GM18951 (cell line): ENCODE results near the gene MARCHF3.
"Not testable (repeated sequence)": the region's sequence is repeated elsewhere in the genome, so short reads cannot be mapped to it uniquely, and the experiment has no call there.

ENCODE experiments used
- POLR2A ChIP-seq: IDR thresholded peaks from 4 replicates; pipeline ENCODE4 v1.6.1; 2011; ENCODE audit warnings: mild to moderate bottlenecking; ENCODE audit not compliant: insufficient read length, insufficient read depth; ENCODE audit errors: extremely low read depth
- in situ Hi-C: fragments of 300-500 bp; cut with MboI; formaldehyde crosslinking; loops from one replicate; pipeline ENCODE4 v1.12.0; 2022; ENCODE audit warnings: low sequenced_read_pairs, mixed read lengths, inconsistent platforms; ENCODE audit not compliant: unreplicated experiment

Gene MARCHF3

DNA sequence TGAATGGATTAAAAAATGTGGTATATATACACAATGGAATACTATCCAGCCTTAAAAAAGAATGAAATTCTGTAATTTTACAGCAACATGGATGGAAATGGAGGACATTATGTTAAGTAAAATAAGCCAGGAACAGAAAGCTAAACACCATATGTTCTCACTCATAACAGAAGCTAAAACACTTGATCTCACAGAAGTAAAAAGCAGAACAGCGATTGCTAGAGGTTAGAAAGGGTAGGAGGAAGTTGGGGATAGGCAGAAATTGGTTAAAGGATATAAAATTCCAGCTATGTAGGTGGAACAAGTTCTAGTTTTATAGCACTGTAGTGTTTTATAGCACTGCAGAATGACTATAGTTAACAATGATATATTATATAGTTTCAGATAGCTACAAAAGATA, 15.8 kb downstream of the MARCHF3 start:
- in situ Hi-C loops: no loop called here
- no peak for TF ChIP-seq POLR2A

DNA sequence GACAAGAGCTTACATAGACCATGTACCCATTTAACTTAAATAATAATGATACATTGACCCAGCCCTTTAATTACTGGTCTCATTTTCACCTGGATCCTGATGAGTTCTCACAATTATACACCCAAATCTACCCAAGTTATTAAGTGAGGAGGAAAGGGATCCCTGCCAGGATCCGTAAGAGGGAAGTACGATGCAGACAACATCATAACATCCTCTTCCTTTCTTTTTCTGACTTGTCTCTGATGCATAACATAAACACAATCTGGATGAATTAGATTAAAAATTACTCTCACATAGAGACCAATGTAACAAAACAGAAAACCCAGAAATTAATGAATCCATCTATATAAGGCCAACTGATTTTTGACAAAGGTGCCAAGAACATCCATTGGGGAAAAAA, 17.0 kb downstream of the MARCHF3 start:
- in situ Hi-C loops: no loop called here
- no peak for TF ChIP-seq POLR2A

DNA sequence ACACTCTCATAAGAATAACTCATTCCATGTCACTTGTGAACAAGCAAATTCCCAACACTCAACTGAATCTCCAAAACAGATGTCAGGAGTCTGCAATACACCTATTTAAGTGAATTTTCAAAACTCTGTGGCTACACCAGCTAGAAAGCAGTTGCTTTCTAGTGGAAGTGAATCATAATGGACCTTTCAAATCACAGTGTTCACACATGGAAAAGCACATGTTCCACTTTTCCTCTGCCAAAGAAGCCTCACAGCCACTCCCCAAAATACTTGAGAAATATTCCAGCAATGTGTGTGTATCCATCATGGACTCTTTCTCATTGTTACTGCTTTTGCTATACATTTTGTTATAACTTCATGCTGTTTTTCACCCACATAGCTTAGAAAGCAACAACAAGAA, 17.4 kb downstream of the MARCHF3 start:
- no peak for TF ChIP-seq POLR2A
- in situ Hi-C loops: no loop called here

DNA sequence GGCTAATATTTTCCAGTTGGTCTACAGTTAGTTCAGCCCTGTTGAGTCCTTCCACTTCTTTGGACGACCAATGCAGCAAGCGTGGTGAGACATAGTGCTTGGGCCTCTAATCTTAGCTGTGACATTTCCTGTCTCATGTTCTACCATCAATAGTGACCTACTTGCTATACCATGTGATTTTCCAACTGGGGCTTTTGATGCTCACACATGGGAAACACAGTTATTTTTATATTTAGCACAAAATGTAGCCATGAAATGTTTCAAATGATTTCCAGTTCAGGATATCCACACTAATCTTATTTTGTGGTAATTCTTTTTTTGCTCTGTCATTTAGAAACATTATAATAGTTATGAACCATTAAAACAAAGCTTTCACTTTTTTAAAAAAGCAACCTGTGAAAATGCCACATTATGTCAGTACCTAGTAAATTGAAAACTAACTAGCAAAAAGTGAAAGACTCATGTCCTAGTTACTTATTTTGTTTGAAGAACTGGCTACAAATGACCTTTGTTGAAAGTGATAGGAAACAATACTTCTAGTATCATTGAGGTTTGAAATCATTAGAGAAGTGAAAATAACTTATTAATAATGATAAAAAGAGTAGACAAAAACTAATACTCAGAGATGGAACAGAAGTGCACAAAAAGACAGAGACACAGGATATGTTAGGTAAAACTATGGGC, 18.3 kb downstream of the MARCHF3 start:
- TF ChIP-seq POLR2A: no peak
- in situ Hi-C loops: no loop called here

DNA sequence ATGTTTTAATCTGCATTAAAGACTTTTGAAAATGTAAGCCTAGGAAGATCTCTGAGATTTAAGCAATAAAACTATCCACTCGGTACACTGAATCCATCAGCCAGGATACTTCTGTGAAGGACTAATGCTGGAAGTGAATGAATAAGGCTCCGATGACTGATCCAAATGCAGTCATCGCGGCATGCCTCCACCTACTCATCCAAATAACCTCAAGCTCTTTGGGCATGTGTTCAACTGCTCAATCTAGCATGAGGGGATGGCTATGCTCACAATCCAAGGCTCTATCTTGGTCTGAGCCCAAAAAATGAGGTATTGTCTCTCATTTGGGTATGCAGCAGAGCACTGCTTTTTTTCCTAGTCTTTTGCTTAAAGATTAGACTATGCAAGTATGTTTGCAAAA, 19.2 kb downstream of the MARCHF3 start:
- in situ Hi-C loops: no loop called here
- TF ChIP-seq POLR2A: no peak

DNA sequence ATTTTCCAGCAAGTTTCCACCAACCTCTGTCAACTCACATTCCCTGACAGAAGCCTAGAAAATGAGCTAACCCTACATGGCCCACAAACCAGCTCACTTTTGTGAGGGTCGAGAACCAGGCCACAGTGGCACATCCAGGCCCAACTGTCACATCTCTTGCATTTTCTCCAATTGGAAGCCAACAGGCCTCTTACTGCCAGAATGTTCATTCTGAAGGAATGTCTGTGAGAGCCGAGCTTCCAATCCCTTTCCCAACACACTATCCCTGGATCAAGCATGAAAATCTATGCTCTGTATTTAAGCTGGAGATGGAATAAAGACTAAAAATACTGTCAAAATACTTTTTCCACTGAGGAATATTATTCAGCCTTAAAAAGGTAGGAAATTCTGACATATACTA, 20.0 kb downstream of the MARCHF3 start:
- no peak for TF ChIP-seq POLR2A
- in situ Hi-C loops: no loop called here

DNA sequence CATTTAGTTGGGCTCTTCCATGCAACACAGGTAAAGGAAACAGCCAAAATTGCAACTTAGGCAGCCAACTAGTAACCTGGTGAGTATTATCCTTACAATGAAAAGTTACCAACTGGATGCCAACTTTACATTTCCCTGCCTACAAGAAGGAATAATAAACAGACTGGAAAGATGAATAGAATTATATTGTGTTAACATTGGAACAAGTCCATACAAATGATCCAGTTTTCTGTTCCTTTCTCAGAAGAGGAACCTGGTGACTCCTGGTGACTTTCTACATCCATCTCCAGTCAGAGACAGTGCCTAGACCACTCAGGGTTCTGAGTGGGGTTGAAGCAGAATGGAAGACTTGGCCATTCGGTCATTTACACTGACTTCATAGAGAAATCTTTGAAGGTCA, 20.6 kb downstream of the MARCHF3 start:
- in situ Hi-C loops: no loop called here
- TF ChIP-seq POLR2A: no peak

DNA sequence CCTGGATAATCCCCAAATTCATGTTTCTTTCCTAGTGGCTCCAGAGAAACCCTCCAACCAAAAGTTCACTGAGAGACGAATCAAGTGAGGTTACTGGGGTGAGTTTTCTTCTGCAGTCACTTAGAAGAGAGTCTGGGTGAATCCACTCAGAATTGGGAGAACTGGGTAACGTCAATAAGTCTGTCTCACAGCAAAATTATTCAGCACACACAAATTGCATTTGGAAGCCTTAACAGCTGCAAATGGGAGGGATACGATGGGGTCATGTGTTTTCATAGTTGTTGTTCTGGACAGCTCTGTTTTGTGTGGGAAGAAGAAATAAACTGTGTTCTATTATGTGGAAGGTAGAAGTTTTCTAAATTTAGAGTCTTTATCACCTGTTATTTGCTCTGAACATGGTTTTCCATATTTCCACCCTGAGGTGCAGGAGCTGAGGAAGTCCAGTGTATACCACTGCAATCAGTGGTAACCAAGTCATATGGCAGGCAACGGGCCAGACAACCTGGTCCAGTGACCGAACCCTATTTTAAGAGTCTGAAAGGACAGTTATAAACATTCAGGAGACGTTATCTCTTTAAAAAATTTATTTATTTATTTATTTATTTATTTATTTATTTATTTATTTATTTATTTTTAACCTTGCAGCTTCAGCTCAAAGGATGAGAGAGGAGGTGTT, 21.9 kb downstream of the MARCHF3 start:
- TF ChIP-seq POLR2A: no peak

DNA sequence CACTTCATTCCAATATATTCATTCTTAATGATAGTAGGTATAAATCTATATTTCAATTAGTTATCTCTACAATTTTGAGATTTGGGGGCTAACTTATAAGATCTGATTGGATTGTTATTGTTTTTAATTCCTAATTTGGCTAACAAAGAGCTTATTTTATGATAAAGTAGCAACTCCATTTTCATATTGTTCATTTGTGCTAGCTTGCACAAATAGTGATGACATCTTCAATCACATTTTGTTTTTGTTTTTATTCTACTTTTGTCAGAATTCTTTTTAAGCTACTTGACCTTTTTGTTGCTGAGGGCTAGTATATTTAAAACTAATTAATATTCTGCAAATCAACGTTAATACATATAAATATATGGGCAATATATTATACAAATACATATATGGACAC, 22.8 kb downstream of the MARCHF3 start:
- in situ Hi-C loops: no loop called here
- TF ChIP-seq POLR2A: no peak

More for the DNA sequence above, 21.9 kb downstream of the MARCHF3 start:
- in situ Hi-C loops: no loop called here

DNA sequence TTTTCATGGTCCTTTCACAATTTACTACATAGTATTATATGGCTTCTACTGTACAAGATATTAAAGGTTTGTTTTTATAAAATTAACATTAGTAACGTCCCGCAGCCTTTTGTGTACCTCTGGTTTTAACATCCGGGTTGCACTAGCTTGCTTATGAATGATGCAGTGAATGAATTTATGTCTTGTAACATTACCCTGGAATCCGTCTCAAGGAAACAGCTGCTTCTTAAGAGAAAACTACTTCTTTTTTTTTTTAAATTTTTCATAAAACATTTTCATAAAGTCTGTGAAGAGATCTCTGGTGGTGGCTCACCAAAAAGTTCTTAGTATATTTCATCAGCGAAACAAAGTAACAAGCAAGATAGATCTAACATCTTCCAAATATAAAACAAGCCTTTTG, 23.6 kb downstream of the MARCHF3 start:
- in situ Hi-C loops: no loop called here
- TF ChIP-seq POLR2A: no peak

DNA sequence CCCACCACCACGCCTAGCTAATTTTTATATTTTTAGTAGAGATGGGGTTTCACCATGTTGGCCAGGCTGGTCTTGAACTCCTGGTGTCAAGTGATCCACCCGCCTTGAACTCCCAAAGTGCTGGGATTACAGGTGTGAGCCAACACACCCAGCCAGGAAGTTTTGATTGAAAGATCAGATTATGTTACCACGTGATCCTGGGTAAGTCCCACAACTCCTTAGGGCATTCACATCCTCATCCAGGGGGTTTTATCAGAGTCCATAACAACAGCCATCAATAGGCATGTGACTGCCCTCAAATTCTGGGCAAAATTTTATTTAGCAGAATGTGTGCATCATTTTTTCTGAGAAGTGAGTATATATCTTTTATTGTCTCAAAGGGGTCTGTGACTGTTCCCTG, 25.1 kb downstream of the MARCHF3 start:
- in situ Hi-C loops: not testable (repeated sequence)

DNA sequence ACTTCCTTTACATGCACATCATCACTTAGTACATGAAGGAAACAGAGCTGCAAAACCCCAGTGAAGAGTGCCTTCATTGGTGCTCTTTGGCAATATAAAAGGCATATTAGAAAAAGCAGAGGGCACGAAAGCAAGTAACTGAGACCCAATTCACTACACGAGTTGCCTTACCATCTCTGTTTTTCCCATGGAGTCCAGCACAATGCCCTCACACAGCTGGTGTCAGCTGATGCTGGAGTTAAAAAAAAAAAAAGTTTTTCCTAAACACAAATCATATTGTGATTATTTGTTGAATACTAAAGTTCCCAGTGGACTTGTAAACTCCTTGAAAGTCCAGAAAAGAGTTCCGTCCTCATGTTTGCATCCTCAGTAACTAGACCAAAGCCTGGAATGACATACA, 25.6 kb downstream of the MARCHF3 start:
- in situ Hi-C loops: no loop called here

DNA sequence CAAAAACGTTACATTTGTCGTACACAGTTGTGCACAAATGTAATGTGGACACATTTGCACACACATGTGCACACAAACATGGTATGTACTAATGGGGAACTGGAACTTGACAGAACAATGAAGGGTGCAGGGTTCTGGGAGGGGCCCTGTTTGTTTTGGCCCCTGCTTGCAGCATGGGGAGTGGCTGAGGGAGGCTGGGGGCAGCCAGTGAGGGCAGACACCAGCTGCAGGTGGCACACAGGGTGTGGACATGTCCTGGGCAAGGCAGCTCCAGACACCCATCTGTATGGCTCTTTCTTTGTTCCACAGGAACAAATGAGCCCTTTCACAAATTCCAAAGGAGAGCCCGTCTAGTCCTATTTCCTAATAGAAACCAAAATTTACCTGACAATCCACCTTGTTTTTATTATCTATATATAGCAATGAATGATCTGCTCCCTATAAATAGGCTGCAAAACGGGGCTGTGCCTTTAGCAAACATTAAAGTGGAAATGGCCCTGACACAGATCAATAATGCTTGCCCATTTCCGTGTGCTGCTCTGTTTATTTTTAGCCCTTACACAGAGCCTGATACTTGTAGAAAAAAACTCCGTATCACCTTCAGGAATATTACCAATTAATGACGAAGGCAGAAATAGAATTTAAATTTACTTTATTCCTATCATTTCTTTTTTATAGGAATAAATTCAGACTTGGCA, 26.4 kb downstream of the MARCHF3 start:
- TF ChIP-seq POLR2A: no peak
- in situ Hi-C loops: no loop called here

More for the DNA sequence above, 25.6 kb downstream of the MARCHF3 start:
- TF ChIP-seq POLR2A: no peak

DNA sequence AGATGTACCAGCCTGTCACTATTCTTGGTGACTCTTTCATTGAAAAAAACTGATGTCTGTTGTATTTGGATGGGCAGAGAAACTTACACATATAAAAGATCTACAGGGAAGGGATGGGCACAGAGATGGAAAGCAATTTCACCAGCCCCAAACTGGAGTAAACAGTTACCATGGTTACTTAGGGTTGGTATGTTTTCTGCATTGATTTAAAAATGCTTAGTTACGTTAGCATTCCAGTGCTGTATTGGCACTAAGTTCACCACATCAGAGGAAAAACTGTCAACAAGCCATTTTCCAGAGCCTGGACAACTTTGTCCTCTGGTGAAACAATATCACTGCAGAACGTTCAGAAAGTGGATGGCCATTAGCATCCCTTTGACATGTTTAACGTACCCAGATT, 28.0 kb downstream of the MARCHF3 start:
- TF ChIP-seq POLR2A: no peak
- in situ Hi-C loops: no loop called here
